Parathyroid adenoma (tissue), 2 donors: Measurements from ENCODE around the gene CAMSAP1.

Experiments used
- H2AFZ ChIP-seq: fragments of 300-600 bp; sonication (generic); one replicate; pipeline ENCODE4 v1.7.0; 2017; ENCODE audit warnings: antibody characterized with exemption, mild to moderate bottlenecking
- H3K27ac ChIP-seq: fragments of 300-600 bp; sonication (generic); one replicate; pipeline ENCODE4 v1.7.0; 2017
- H3K27me3 ChIP-seq: fragments of 300-600 bp; sonication (generic); one replicate; pipeline ENCODE4 v1.7.0; 2017; ENCODE audit warnings: low read length; ENCODE audit not compliant: control insufficient read depth, insufficient read depth
- H3K36me3 ChIP-seq: fragments of 300-600 bp; sonication (generic); one replicate; pipeline ENCODE4 v1.7.0; 2017; ENCODE audit warnings: low read length; ENCODE audit not compliant: control insufficient read depth, insufficient read depth
- H3K4me1 ChIP-seq: fragments of 300-600 bp; sonication (generic); one replicate; pipeline ENCODE4 v1.7.0; 2017; ENCODE audit warnings: control low read depth
- H3K4me2 ChIP-seq: fragments of 300-600 bp; sonication (generic); one replicate; pipeline ENCODE4 v1.7.0; 2017; ENCODE audit warnings: low read length
- H3K4me3 ChIP-seq: fragments of 300-600 bp; sonication (generic); one replicate; pipeline ENCODE4 v1.7.0; 2017; ENCODE audit warnings: low read depth, low read length
- H3K79me2 ChIP-seq: fragments of 300-600 bp; sonication (generic); one replicate; pipeline ENCODE4 v1.7.0; 2017; ENCODE audit warnings: control low read depth
- H3K9ac ChIP-seq: fragments of 300-600 bp; sonication (generic); one replicate; pipeline ENCODE4 v1.7.0; 2017; ENCODE audit warnings: mild to moderate bottlenecking
- H3K9me3 ChIP-seq: fragments of 300-600 bp; sonication (generic); one replicate; pipeline ENCODE4 v1.7.0; 2017; ENCODE audit warnings: low read length; ENCODE audit not compliant: control insufficient read depth
- CTCF ChIP-seq: fragments of 300-600 bp; sonication (generic); IDR thresholded peaks from one replicate; pipeline ENCODE4 v1.7.0; 2017; ENCODE audit warnings: antibody characterized with exemption, mild to moderate bottlenecking
- donor health status: primary hyperparathyroidism.

Gene CAMSAP1

GRCh38 chr9:135783540-135784245, 123.7 kb downstream of the CAMSAP1 start:
- no peak overlapping the region for H3K4me3 ChIP-seq
- H3K27me3 ChIP-seq: no peaks in the 10 kb centered on the region
- no peaks in the 10 kb centered on the region for H3K36me3 ChIP-seq
- no peaks in the 10 kb centered on the region for H3K4me1 ChIP-seq
- H3K4me2 ChIP-seq: no peak overlapping the region
- H3K9me3 ChIP-seq: no peaks in the 10 kb centered on the region
- no peaks in the 10 kb centered on the region for H3K79me2 ChIP-seq
- no peak overlapping the region for H3K27ac ChIP-seq
- H2AFZ ChIP-seq: no peak overlapping the region
- TF ChIP-seq CTCF: no peak
- no peak overlapping the region for H3K9ac ChIP-seq

GRCh38 chr9:135782946-135783345, 124.4 kb downstream of the CAMSAP1 start:
- Histone ChIP-seq H3K4me1 (no peaks in the 10 kb centered on the region), H3K9ac (no peak overlapping the region), H3K9me3 (no peaks in the 10 kb centered on the region), H3K4me3 (no peak overlapping the region), H3K36me3 (no peaks in the 10 kb centered on the region), H2AFZ (no peak overlapping the region), H3K79me2 (no peaks in the 10 kb centered on the region), H3K27me3 (no peaks in the 10 kb centered on the region), H3K4me2 (no peak overlapping the region), H3K27ac (no peak overlapping the region)
- no peak for TF ChIP-seq CTCF

- Histone ChIP-seq H3K79me2 (no peaks in the 10 kb centered on the region), H3K4me1 (no peaks in the 10 kb centered on the region), H3K9ac (no peak overlapping the region), H3K9me3 (no peaks in the 10 kb centered on the region), H3K4me3 (no peak overlapping the region), H3K36me3 (no peaks in the 10 kb centered on the region), H2AFZ (no peak overlapping the region), H3K27ac (no peak overlapping the region), H3K4me2 (no peak overlapping the region), H3K27me3 (no peaks in the 10 kb centered on the region)
- TF ChIP-seq CTCF: no peak
Measured at GRCh38 chr9:135780626-135781025, 126.7 kb downstream of the CAMSAP1 start.

GRCh38 chr9:135780086-135780485, 127.3 kb downstream of the CAMSAP1 start:
- Histone ChIP-seq H3K4me2 (no peak overlapping the region), H2AFZ (no peak overlapping the region), H3K27me3 (no peaks in the 10 kb centered on the region), H3K4me3 (no peak overlapping the region), H3K9me3 (no peaks in the 10 kb centered on the region), H3K9ac (no peak overlapping the region), H3K36me3 (no peaks in the 10 kb centered on the region), H3K4me1 (no peaks in the 10 kb centered on the region), H3K79me2 (no peaks in the 10 kb centered on the region), H3K27ac (no peak overlapping the region)
- no peak for TF ChIP-seq CTCF

GRCh38 chr9:135779571-135779970, 127.8 kb downstream of the CAMSAP1 start:
- Histone ChIP-seq H3K79me2 (no peaks in the 10 kb centered on the region), H3K9me3 (no peaks in the 10 kb centered on the region), H3K9ac (no peak overlapping the region), H3K36me3 (no peaks in the 10 kb centered on the region), H3K4me3 (no peak overlapping the region), H2AFZ (no peak overlapping the region), H3K27me3 (no peaks in the 10 kb centered on the region), H3K27ac (no peak overlapping the region), H3K4me2 (no peak overlapping the region), H3K4me1 (no peaks in the 10 kb centered on the region)
- no peak for TF ChIP-seq CTCF
